Measurements from ENCODE around the gene TMEM121.
A peak's percentile ranks its signal among the peaks of the same experiment; 100 is the strongest.

The TMEM121 gene

DNA sequence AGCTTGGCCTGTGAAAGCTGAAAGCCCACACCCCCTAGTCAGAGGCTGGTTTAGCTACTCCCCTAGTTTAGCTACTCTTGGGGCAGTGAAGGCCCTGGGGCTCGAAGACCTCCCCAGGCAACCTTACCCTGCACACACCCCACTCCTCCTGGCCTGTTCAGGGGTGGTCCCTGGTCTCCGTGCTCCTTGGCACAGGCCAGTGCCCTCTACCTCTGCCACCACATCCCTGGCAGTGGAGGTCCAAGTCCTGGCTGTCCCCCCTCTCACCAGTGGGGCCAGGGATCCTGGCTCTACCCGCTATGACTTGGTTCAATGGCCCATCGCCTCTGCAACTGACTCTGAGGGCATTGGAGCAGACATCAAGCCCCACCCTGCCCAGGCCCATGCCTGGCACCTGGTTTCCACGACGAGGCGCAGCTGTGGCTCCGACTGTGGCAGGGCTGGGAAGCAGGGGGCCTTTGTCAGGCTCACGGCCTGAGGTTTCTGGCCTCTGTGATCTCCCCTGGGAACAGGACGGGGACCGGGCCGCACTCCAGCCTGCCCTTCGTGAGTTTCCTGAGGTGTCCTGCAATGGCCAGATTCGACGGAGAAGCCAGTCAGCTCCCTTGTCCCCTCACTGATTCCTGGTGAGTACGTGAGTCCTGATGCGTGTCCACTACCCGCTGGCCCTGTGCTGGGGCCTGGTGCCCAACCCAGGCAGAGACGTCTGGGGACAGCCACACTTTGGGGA, 5.7 kb downstream of the TMEM121 start:
- H3K27ac ChIP-seq (ENCODE audit: low read length): no peak overlapping the region
- peaks cover 9 to 14% of the 10 kb centered on the region in 2 donors for H3K27me3 ChIP-seq (ENCODE audit: control insufficient read depth in 1 of 2, insufficient read depth in 2 of 2, low read length in 2 of 2)
- H3K9ac ChIP-seq (ENCODE audit: low read length in 2 of 2): no peak overlapping the region
- H3K4me1 ChIP-seq (ENCODE audit: control insufficient read depth, insufficient read depth, low read length): peaks cover 22% of the 10 kb centered on the region
- H3K9me3 ChIP-seq (ENCODE audit: control insufficient read depth in 2 of 2, low read length in 2 of 2): no peaks in the 10 kb centered on the region
- H3K4me3 ChIP-seq (ENCODE audit: low read length in 2 of 2): no peak overlapping the region
- no peaks in the 10 kb centered on the region for H3K36me3 ChIP-seq (ENCODE audit: control insufficient read depth in 2 of 2, insufficient read depth in 2 of 2, low read length in 2 of 2)

DNA sequence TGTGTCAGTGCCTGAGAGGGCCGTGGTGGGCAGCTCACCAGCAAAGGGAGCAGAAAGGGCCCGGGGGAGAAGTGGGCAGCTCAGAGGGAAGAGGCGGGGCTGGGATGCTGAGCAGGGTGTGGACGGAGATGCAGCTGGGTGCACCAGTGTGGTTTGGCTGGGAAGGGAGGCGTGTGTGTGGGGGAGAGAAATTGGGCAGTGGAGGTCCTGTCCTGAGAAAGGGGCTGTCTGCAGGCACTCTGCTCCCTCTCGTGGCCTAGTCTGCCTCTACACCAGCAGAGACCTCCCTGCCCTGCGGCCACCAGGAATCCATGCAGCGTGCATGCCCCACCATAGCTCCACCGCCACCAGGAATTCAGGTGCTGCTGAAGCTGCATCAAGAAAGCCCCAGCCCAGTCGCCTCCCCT, 6.4 kb downstream of the TMEM121 start:
- H3K9ac ChIP-seq (ENCODE audit: low read length in 2 of 2): no peak overlapping the region
- no peak overlapping the region for H3K4me3 ChIP-seq (ENCODE audit: low read length in 2 of 2)
- peaks cover 15% of the 10 kb centered on the region for H3K4me1 ChIP-seq (ENCODE audit: control insufficient read depth, insufficient read depth, low read length)
- peaks cover 15 to 21% of the 10 kb centered on the region in 2 donors for H3K27me3 ChIP-seq (ENCODE audit: control insufficient read depth in 1 of 2, insufficient read depth in 2 of 2, low read length in 2 of 2)
- H3K9me3 ChIP-seq (ENCODE audit: control insufficient read depth in 2 of 2, low read length in 2 of 2): no peaks in the 10 kb centered on the region
- no peak overlapping the region for H3K27ac ChIP-seq (ENCODE audit: low read length)
- no peaks in the 10 kb centered on the region for H3K36me3 ChIP-seq (ENCODE audit: control insufficient read depth in 2 of 2, insufficient read depth in 2 of 2, low read length in 2 of 2)

DNA sequence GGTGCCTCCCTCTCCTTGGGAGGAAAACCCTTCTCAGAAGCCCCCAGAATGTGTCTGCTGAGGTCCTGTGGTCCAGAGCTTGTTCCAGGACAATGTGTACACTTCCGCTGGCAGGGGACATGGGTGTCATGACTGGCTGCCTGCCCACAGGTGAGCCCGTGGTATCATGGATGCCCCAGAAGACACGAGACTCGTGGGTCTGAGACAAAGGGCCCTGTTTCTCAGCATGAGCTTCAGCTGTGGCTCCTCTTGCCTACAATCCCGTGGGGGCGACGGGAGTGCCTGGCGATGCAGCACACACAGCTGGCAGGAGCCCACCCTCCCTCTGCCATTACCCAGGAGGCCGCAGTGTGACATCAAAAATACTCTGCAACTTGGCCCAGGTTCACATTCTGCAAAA, 7.0 kb downstream of the TMEM121 start:
- Histone ChIP-seq H3K27ac (ENCODE audit: low read length) (no peak overlapping the region), H3K27me3 (ENCODE audit: control insufficient read depth in 1 of 2, insufficient read depth in 2 of 2, low read length in 2 of 2) (peaks cover 21 to 22% of the 10 kb centered on the region in 2 donors), H3K4me1 (ENCODE audit: control insufficient read depth, insufficient read depth, low read length) (peaks cover 14% of the 10 kb centered on the region), H3K36me3 (ENCODE audit: control insufficient read depth in 2 of 2, insufficient read depth in 2 of 2, low read length in 2 of 2) (no peaks in the 10 kb centered on the region), H3K9ac (ENCODE audit: low read length in 2 of 2) (no peak overlapping the region), H3K9me3 (ENCODE audit: control insufficient read depth in 2 of 2, low read length in 2 of 2) (no peaks in the 10 kb centered on the region), H3K4me3 (ENCODE audit: low read length in 2 of 2) (no peak overlapping the region)

DNA sequence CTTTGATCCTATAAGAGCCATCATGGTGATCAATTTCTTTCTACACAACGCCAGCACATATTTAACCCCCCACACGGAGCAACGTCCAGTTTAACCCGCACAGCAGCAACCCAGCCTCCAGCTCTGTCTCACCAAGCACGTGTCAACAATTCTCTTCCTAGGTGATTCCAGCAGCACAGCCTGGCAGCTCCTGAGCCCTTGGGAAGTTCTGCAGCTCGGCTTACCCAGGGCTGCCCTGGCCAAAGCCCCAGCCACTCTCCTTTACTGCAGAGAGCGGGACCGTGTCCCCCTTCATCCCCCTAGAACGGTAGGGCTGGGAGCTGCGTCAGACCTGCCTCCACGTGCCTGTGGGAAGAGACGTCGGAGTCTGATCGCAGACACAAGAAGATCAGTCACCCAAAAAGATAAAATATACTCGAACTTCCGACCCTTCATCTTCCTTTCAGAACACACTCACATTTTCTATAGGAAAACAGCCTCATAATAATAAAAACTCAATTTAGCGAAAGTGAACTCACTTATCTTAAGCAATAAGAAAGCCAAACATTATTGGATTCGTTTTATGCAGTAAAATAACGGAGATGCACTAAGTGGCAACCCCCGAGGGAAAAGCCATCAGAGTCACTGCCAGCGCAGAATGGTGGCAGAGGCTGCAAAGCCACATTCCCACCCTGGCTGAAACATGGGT, 7.6 kb downstream of the TMEM121 start:
- Histone ChIP-seq H3K4me3 (ENCODE audit: low read length in 2 of 2) (no peak overlapping the region), H3K36me3 (ENCODE audit: control insufficient read depth in 2 of 2, insufficient read depth in 2 of 2, low read length in 2 of 2) (no peaks in the 10 kb centered on the region), H3K4me1 (ENCODE audit: control insufficient read depth, insufficient read depth, low read length) (peaks cover 10% of the 10 kb centered on the region), H3K27ac (ENCODE audit: low read length) (no peak overlapping the region), H3K27me3 (ENCODE audit: control insufficient read depth in 1 of 2, insufficient read depth in 2 of 2, low read length in 2 of 2) (peaks cover 19 to 21% of the 10 kb centered on the region in 2 donors), H3K9ac (ENCODE audit: low read length in 2 of 2) (no peak overlapping the region), H3K9me3 (ENCODE audit: control insufficient read depth in 2 of 2, low read length in 2 of 2) (no peaks in the 10 kb centered on the region)

DNA sequence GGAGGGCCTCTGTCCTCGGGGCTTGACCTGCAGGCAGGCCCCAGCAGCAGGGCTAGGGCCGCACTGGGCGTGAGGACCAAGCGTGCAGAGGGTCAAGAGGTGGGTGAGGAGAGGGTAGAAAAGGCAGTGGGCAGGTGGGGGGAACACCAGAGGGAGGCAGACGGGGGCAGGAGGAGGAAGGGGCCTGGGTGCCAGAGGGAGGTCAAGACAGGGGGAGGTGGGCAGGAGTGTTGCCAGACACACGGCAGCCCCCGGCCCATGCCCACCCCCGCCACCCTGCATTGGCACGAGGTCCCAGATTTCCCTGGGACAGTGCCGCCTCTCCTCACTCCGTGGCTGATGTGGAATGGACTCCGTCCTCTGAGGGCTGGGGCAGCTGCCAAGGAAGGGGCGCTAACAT, 8.2 kb downstream of the TMEM121 start:
- H3K4me1 ChIP-seq (ENCODE audit: control insufficient read depth, insufficient read depth, low read length): peaks cover 8% of the 10 kb centered on the region

DNA sequence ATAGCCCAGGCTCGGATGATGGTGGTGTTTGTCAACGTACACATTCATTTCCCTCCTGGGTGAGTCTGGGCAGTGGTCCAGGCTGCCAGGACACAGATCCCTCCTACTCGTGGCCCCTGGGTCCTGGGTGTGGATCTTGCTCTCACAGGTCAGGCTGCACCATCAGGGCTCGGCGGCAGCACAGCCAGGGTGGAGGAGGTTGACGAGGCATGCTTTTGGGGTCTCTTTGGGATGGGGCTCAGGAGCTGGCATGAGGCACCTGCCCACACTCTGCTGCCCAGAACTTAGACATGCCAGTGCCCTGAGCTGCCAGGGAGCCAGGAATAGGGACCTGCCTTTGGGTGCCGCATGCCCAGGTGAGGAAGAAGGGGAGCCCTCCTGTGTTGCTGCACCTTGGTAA, 9.7 kb downstream of the TMEM121 start:
- no peaks in the 10 kb centered on the region for H3K36me3 ChIP-seq (ENCODE audit: control insufficient read depth in 2 of 2, insufficient read depth in 2 of 2, low read length in 2 of 2)
- peaks cover 11 to 21% of the 10 kb centered on the region in 2 donors for H3K27me3 ChIP-seq (ENCODE audit: control insufficient read depth in 1 of 2, insufficient read depth in 2 of 2, low read length in 2 of 2)
- peaks cover 4% of the 10 kb centered on the region for H3K4me1 ChIP-seq (ENCODE audit: control insufficient read depth, insufficient read depth, low read length)
- no peaks in the 10 kb centered on the region for H3K9me3 ChIP-seq (ENCODE audit: control insufficient read depth in 2 of 2, low read length in 2 of 2)
- no peak overlapping the region for H3K4me3 ChIP-seq (ENCODE audit: low read length in 2 of 2)
- no peak overlapping the region for H3K9ac ChIP-seq (ENCODE audit: low read length in 2 of 2)
- H3K27ac ChIP-seq (ENCODE audit: low read length): no peak overlapping the region

More for the DNA sequence above, 8.2 kb downstream of the TMEM121 start:
- H3K27ac ChIP-seq (ENCODE audit: low read length): no peak overlapping the region
- H3K27me3 ChIP-seq (ENCODE audit: control insufficient read depth in 1 of 2, insufficient read depth in 2 of 2, low read length in 2 of 2): peaks cover 13 to 21% of the 10 kb centered on the region in 2 donors
- no peak overlapping the region for H3K9ac ChIP-seq (ENCODE audit: low read length in 2 of 2)
- H3K4me3 ChIP-seq (ENCODE audit: low read length in 2 of 2): no peak overlapping the region
- H3K36me3 ChIP-seq (ENCODE audit: control insufficient read depth in 2 of 2, insufficient read depth in 2 of 2, low read length in 2 of 2): no peaks in the 10 kb centered on the region
- H3K9me3 ChIP-seq (ENCODE audit: control insufficient read depth in 2 of 2, low read length in 2 of 2): no peaks in the 10 kb centered on the region

DNA sequence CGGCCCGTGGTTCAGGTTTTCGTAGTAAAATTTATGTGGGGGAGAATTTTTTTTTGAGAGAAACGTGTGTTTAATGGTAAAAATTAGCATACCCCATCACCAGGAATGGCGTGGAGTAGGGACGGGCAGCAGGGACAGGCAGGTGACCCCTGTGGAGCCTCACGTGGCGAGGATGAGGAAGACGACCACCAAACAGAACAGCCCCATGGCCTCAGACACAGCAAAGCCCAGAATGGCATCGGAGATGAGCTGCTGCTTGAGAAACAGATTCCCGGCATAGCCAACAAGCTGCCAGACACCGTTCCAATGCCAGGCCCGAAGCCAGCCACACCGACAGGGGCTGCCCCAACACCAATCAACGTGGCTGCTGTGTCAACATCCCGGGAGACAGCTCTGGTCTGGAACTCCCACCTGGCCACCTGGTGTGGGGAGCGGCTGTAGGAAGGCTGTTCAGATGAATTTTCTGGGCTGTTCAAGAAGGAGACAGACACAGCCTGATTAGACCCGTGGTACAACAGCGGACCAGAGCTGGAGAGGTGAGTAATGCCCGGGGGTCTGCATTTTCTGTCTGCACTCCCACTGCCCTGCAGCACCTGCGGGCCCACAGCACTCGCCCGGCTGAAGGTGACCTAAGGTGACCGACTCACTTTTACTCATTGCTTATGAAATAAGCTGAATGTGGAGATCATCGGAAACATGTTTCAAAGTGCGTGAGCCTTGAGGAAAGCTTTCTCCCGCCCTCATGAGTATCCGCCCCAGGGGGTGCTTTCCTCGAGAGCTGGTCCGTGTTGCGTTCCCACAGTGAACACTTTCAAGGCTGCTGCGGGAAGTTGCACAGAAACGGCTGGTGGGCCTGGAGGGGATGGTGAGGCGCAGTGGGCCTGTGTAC, 10.6 kb downstream of the TMEM121 start:
- no peaks in the 10 kb centered on the region for H3K36me3 ChIP-seq (ENCODE audit: control insufficient read depth in 2 of 2, insufficient read depth in 2 of 2, low read length in 2 of 2)
- H3K4me3 ChIP-seq (ENCODE audit: low read length in 2 of 2): no peak overlapping the region
- H3K27me3 ChIP-seq (ENCODE audit: control insufficient read depth in 1 of 2, insufficient read depth in 2 of 2, low read length in 2 of 2): peaks cover 11 to 21% of the 10 kb centered on the region in 2 donors
- no peaks in the 10 kb centered on the region for H3K9me3 ChIP-seq (ENCODE audit: control insufficient read depth in 2 of 2, low read length in 2 of 2)
- no peak overlapping the region for H3K9ac ChIP-seq (ENCODE audit: low read length in 2 of 2)
- no peak overlapping the region for H3K27ac ChIP-seq (ENCODE audit: low read length)
- peaks cover 4% of the 10 kb centered on the region for H3K4me1 ChIP-seq (ENCODE audit: control insufficient read depth, insufficient read depth, low read length)

DNA sequence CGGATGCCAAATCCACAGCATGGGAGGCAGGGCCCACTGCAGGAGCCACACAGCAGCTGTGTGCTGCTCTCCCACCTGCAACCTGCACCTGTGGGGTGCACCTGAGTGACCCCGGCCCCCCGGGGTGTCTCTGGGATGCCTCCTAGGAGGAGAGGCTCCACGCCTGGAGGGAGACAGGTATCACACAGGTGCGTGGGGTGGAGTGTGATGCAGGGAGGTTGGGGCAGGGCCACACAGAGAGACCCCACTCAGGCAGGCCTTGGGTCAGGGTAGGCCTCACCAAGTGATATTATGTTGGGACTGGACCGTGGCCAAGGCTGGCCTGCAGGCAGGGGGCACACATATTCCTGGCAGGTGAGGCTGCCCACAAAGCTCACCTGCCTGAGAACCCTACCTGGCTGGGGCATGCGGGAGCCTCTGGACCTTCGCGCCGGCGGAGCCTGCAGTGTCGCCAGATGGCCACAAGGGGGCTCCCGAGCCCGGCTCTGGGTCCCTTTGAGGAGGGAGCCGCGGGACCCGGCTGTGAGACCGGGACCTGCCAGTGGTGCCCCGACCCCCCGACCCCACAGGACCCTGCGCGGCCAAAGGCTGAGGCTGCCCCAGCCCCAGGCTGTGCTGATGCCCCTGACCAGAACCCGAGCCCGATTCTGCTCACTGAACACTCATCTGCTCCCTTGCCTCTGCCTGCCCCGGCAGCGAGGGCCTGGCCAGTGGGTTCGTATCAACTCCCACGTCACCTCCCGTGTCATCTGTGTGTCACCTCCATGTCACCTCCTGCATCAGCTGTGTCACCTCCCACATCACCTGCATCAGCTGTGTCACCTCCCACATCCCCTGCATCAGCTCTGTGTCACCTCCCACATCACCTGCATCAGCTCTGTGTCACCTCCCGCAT, 11.4 kb downstream of the TMEM121 start:
- Histone ChIP-seq H3K4me3 (ENCODE audit: low read length in 2 of 2) (peak overlapping the region in 1 of 2 donors; percentile 22), H3K27me3 (ENCODE audit: control insufficient read depth in 1 of 2, insufficient read depth in 2 of 2, low read length in 2 of 2) (peaks cover 11 to 21% of the 10 kb centered on the region in 2 donors), H3K9me3 (ENCODE audit: control insufficient read depth in 2 of 2, low read length in 2 of 2) (no peaks in the 10 kb centered on the region), H3K36me3 (ENCODE audit: control insufficient read depth in 2 of 2, insufficient read depth in 2 of 2, low read length in 2 of 2) (no peaks in the 10 kb centered on the region), H3K4me1 (ENCODE audit: control insufficient read depth, insufficient read depth, low read length) (peaks cover 4% of the 10 kb centered on the region), H3K9ac (ENCODE audit: low read length in 2 of 2) (no peak overlapping the region), H3K27ac (ENCODE audit: low read length) (no peak overlapping the region)

DNA sequence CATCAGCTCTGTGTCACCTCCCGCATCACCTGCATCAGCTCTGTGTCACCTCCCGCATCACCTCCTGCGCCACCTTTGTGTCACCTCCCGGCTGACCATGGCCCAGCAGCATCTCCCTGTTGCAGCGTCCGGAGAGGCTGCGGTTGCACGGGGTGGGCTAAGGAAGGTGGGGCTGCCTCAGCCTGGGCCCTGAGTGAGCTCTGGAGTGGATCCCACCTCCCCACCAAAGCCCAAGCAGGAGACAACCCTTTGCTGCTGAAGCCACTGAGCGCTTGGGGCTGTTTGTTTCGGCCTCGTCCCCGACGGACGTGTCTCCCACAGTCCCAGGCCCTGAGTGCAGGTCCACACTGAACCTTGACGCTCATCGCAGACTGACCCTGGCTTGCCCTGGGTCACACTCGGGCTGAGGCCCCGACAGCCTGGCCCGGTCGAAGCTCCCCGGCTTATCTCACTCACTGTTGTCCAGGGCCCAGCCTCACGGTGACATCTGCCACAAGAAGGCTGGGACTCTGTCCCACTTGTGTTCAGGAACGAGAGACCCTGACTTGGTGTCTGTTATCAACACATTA, 12.2 kb downstream of the TMEM121 start:
- Histone ChIP-seq H3K4me3 (ENCODE audit: low read length in 2 of 2) (no peak overlapping the region), H3K36me3 (ENCODE audit: control insufficient read depth in 2 of 2, insufficient read depth in 2 of 2, low read length in 2 of 2) (no peaks in the 10 kb centered on the region), H3K27me3 (ENCODE audit: control insufficient read depth in 1 of 2, insufficient read depth in 2 of 2, low read length in 2 of 2) (peaks cover 11 to 21% of the 10 kb centered on the region in 2 donors), H3K27ac (ENCODE audit: low read length) (no peak overlapping the region), H3K9ac (ENCODE audit: low read length in 2 of 2) (no peak overlapping the region), H3K4me1 (ENCODE audit: control insufficient read depth, insufficient read depth, low read length) (peaks cover 4% of the 10 kb centered on the region), H3K9me3 (ENCODE audit: control insufficient read depth in 2 of 2, low read length in 2 of 2) (peaks cover 3 to 5% of the 10 kb centered on the region in 2 donors)
